H1 (cell line): ENCODE data around the gene ESPNL. TPM values are rescaled to one million over a fixed set of nuclear protein-coding genes. Genes with fewer than 3 reads are reported as not detected.

Experiments used
- CHD1 ChIP-seq: IDR thresholded peaks from 2 replicates; pipeline ENCODE4 v1.6.1; 2012; ENCODE audit warnings: low read depth, low read length, improper control_type of control experiment
- CREB1 ChIP-seq: IDR thresholded peaks from 2 replicates; pipeline ENCODE4 v1.6.1; 2012; ENCODE audit warnings: inconsistent platforms
- CTBP2 ChIP-seq: IDR thresholded peaks from 2 replicates; pipeline ENCODE4 v1.7.0; 2011; ENCODE audit warnings: borderline replicate concordance, mild to moderate bottlenecking, moderate library complexity, mixed read lengths, low read length; ENCODE audit not compliant: insufficient read depth, insufficient read length
- POLR2AphosphoS5 ChIP-seq: IDR thresholded peaks from 2 replicates; pipeline ENCODE4 v1.6.1; 2011; ENCODE audit warnings: low read depth, low read length
- SP1 ChIP-seq: IDR thresholded peaks from 2 replicates; pipeline ENCODE4 v1.6.1; 2011; ENCODE audit warnings: low read depth, low read length
- polyA plus RNA-seq, 7 experiments: library from polyadenylated mRNA; depleted of rRNA in 3 of 7; stranded (reverse) in 5 of 7; unstranded in 2 of 7; fragments of >200 nt in 5 of 7; fragments of 200-250 nt in 2 of 7; gene quantifications; 1 replicate in 5 of 7; 2 replicates in 1 of 7; 4 replicates in 1 of 7; pipeline versions ENCODE4 v1.2.1 to v1.2.3, GENCODE V29; 2011 to 2013; ENCODE audit warnings: missing spikeins in 2 of 7, mixed read lengths in 2 of 7
- total RNA-seq: library from RNA; stranded (reverse); fragmentation: NEBNext Ultra II Directional; extraction: Animal tissue kit (Norgen Biotek cat#: 25700); gene quantifications from 2 replicates; pipeline ENCODE4 v1.2.1, GENCODE V29; 2021
- TF ChIP-seq, protein P1 (sequence below): fragments of 300-600 bp; sonication (generic); IDR thresholded peaks from 2 replicates; pipeline ENCODE4 v1.7.1; 2012; ENCODE audit warnings: low read length, moderate library complexity, mild to moderate bottlenecking, inconsistent platforms; ENCODE audit not compliant: insufficient replicate concordance

Gene ESPNL
- total and polyA plus RNA-seq, 2 of the 8 experiments (the other 6 are each of a cell fraction or from before 2014, with no cell fraction given): 0.68 to 1.3 TPM

DNA sequence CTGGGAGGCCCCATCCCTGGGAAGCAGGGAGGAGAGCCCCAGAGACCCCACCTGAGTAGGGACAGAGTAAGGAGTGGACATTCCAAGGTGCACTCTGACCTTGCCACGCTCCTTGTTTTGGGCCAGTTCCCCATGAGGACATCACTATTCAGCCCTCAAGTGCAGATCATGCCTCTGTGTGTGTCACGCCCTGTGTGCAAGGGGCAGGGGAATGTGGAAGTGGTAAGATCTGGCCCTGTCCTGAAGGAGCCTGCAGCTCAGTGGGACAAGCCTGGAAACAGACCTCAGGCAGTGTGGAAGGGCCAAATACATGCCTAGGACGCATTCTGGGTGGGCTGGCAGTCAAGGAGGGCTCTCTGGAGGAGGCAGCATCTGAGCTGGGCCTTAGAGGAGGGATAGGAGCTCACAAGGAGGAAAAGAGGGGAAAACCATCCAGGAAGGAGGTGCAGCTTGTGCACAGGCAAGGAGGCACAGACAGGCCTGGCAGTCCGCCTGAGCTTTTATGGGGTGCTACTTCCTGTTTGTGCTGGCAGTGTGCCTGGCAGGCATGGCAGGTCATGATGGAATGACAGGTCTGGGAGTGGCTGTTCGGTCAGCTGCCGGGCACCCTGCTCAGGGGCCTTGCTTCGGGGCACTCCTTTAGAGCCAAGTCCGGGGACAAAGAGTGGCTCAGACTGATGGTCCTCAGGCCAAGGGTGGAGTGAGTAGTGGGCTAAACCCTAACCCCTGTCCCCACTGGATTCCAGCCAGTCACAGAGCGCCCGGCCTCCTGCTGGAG is 41.6 kb downstream of the ESPNL start (continued):
- TF ChIP-seq, protein P1, sequence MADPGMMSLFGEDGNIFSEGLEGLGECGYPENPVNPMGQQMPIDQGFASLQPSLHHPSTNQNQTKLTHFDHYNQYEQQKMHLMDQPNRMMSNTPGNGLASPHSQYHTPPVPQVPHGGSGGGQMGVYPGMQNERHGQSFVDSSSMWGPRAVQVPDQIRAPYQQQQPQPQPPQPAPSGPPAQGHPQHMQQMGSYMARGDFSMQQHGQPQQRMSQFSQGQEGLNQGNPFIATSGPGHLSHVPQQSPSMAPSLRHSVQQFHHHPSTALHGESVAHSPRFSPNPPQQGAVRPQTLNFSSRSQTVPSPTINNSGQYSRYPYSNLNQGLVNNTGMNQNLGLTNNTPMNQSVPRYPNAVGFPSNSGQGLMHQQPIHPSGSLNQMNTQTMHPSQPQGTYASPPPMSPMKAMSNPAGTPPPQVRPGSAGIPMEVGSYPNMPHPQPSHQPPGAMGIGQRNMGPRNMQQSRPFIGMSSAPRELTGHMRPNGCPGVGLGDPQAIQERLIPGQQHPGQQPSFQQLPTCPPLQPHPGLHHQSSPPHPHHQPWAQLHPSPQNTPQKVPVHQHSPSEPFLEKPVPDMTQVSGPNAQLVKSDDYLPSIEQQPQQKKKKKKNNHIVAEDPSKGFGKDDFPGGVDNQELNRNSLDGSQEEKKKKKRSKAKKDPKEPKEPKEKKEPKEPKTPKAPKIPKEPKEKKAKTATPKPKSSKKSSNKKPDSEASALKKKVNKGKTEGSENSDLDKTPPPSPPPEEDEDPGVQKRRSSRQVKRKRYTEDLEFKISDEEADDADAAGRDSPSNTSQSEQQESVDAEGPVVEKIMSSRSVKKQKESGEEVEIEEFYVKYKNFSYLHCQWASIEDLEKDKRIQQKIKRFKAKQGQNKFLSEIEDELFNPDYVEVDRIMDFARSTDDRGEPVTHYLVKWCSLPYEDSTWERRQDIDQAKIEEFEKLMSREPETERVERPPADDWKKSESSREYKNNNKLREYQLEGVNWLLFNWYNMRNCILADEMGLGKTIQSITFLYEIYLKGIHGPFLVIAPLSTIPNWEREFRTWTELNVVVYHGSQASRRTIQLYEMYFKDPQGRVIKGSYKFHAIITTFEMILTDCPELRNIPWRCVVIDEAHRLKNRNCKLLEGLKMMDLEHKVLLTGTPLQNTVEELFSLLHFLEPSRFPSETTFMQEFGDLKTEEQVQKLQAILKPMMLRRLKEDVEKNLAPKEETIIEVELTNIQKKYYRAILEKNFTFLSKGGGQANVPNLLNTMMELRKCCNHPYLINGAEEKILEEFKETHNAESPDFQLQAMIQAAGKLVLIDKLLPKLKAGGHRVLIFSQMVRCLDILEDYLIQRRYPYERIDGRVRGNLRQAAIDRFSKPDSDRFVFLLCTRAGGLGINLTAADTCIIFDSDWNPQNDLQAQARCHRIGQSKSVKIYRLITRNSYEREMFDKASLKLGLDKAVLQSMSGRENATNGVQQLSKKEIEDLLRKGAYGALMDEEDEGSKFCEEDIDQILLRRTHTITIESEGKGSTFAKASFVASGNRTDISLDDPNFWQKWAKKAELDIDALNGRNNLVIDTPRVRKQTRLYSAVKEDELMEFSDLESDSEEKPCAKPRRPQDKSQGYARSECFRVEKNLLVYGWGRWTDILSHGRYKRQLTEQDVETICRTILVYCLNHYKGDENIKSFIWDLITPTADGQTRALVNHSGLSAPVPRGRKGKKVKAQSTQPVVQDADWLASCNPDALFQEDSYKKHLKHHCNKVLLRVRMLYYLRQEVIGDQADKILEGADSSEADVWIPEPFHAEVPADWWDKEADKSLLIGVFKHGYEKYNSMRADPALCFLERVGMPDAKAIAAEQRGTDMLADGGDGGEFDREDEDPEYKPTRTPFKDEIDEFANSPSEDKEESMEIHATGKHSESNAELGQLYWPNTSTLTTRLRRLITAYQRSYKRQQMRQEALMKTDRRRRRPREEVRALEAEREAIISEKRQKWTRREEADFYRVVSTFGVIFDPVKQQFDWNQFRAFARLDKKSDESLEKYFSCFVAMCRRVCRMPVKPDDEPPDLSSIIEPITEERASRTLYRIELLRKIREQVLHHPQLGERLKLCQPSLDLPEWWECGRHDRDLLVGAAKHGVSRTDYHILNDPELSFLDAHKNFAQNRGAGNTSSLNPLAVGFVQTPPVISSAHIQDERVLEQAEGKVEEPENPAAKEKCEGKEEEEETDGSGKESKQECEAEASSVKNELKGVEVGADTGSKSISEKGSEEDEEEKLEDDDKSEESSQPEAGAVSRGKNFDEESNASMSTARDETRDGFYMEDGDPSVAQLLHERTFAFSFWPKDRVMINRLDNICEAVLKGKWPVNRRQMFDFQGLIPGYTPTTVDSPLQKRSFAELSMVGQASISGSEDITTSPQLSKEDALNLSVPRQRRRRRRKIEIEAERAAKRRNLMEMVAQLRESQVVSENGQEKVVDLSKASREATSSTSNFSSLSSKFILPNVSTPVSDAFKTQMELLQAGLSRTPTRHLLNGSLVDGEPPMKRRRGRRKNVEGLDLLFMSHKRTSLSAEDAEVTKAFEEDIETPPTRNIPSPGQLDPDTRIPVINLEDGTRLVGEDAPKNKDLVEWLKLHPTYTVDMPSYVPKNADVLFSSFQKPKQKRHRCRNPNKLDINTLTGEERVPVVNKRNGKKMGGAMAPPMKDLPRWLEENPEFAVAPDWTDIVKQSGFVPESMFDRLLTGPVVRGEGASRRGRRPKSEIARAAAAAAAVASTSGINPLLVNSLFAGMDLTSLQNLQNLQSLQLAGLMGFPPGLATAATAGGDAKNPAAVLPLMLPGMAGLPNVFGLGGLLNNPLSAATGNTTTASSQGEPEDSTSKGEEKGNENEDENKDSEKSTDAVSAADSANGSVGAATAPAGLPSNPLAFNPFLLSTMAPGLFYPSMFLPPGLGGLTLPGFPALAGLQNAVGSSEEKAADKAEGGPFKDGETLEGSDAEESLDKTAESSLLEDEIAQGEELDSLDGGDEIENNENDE: no peak
- TF ChIP-seq CTBP2 (no peak), SP1 (no peak), POLR2AphosphoS5 (no peak), CREB1 (no peak), CHD1 (no peak)
